Mononuclear cell (primary cell): ENCODE data around the gene TCERG1L. TPM values are rescaled to one million over a fixed set of nuclear protein-coding genes. Genes with fewer than 3 reads are reported as not detected.

ENCODE experiments used
- H3K27me3 ChIP-seq: 2 replicates; pipeline ENCODE4 v1.6.0; 2011; ENCODE audit warnings: low read length, control low read depth; ENCODE audit not compliant: insufficient read depth
- H3K4me1 ChIP-seq: 2 replicates; pipeline ENCODE4 v1.5.1; 2011; ENCODE audit warnings: mild to moderate bottlenecking, low read length, control low read depth; ENCODE audit not compliant: insufficient read depth
- H3K4me3 ChIP-seq: 2 replicates; pipeline ENCODE4 v1.5.1; 2011; ENCODE audit warnings: mild to moderate bottlenecking, low read length, moderate library complexity
- H3K9me3 ChIP-seq: 2 replicates; pipeline ENCODE4 v1.5.1; 2011; ENCODE audit warnings: low read depth, mild to moderate bottlenecking, control low read depth, low read length
- total RNA-seq: library from RNA; depleted of rRNA; stranded (reverse); fragments of >200 nt; gene quantifications from one replicate; pipeline ENCODE4 v1.2.3, GENCODE V29; 2012

TCERG1L gene
- total RNA-seq, 1 donor, result under 0.01 TPM

DNA sequence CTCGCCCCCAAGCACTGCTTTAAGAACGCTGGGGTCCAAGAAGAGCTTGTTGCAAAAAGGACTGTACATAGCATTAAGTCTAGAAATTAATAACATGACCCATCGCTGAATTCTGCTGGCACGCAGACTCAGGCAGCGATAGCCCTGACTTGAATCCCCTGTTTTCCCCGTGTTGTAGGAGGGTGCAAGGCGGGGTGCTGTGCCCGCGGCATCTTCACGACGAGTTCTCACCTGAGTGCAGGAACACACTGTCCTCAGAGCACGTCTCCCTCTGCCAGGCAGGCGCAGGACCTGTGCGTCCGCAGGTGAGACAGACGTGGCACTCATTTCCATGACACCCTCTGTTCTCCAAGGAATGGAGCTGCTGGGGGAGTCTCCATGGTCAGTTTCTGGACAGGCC is 243.2 kb downstream of the TCERG1L start:
- Histone ChIP-seq H3K4me3 (no peak overlapping the region), H3K9me3 (no peaks in the 10 kb centered on the region), H3K4me1 (no peaks in the 10 kb centered on the region), H3K27me3 (no peaks in the 10 kb centered on the region)

DNA sequence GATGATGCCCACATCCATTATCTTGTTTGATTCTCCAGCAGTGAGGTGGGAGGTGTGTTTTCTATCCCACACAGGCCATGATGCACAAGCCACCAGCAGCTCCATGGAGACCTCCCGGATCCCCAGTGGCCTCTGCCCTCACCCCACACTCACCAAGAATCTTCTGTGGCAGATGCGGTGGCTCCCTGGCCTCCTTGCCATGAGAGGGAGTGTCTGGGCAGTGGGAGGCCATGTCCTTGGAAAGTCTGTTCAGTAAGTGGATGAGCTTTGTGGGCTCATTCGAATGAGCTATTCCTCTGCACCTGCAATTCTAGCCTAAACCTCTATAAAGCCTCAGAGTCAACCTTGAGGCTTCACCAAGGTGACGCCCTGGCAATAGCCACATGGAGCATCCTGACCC is 243.8 kb downstream of the TCERG1L start:
- Histone ChIP-seq H3K4me3 (no peak overlapping the region), H3K27me3 (no peaks in the 10 kb centered on the region), H3K4me1 (no peaks in the 10 kb centered on the region), H3K9me3 (no peaks in the 10 kb centered on the region)

DNA sequence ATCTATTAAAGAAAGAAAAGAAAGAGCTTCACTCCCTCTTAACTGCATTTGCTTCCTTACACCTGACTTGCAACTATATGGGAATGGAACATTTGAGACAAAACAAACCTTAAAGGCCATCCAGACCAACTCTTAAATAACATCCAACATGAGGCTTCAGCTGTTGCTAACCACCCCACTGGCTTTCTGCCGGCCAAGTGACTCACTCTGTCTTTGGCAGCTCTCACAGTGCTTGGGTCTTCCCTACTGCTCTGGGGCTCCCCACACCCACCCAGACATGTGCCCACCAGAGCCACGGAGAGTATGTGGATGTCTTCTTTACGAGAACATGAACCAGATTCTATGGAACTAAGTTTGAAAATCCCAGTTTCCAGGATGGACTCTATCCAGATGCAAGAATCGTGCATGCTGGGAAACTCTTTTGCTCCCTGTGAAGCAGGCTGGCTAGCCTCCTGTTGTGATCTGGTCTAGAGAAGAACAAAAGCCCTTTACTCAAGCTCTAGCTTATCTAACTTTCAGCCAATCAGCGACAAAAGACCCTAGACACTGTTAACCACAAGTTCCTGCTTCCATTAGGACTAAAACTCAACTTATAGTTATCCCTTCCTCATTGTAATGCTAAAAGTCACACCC is 245.7 kb downstream of the TCERG1L start:
- Histone ChIP-seq H3K4me3 (no peak overlapping the region), H3K4me1 (no peaks in the 10 kb centered on the region), H3K9me3 (no peaks in the 10 kb centered on the region), H3K27me3 (no peaks in the 10 kb centered on the region)

DNA sequence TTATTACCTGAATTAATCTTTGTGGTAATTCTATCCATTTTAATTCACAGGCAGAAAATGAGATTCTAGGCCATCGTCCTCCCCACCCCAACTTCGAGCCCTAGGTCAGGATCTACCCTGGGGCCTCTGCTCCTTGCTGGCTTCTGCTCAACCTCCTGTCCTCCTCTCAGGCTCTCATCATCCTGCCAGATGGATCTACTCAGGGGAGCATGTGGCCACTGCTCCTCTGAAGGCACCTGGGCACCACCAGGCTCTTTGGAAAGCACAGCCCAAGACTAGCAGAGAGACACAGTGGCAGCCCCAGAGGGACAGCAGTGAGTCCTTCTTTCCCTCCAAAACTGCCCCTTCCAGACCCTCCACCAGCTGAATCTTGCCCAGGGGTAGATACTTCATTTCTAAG is 248.2 kb downstream of the TCERG1L start:
- Histone ChIP-seq H3K4me3 (no peak overlapping the region), H3K9me3 (no peaks in the 10 kb centered on the region), H3K4me1 (no peaks in the 10 kb centered on the region), H3K27me3 (no peaks in the 10 kb centered on the region)

DNA sequence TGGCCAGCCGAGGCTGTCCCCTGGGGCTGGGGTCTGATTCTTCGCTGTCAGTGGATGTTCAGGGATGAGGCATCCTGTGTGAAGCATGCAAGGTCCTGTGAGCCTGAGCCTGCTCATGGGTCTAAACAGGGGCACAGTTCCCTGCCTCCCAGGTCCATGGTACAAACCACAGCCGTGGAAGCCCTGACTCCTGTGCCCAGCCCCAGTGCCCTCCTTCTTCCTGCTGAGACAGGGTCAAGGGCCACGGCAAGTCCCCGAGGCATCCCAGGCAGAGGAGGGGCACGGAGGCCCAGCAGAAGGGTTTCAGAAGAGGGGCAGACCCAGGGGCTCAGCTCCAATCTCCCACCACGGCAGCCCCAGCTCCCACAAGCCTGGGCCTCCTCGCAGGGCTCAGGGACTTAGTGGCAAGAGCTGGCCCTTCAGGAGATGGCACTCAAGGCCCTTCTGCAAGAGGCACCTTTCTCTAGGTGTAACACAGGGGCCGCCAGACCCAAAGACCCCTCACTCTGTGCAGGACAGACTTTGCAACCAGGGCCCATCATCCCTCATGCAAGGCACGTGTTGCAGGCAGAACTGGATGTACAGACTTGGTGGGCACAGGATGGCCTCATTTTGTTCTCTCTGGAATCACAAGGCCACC is 248.8 kb downstream of the TCERG1L start:
- no peaks in the 10 kb centered on the region for H3K4me1 ChIP-seq
- H3K27me3 ChIP-seq, result no peaks in the 10 kb centered on the region
- no peak overlapping the region for H3K4me3 ChIP-seq
- no peaks in the 10 kb centered on the region for H3K9me3 ChIP-seq

DNA sequence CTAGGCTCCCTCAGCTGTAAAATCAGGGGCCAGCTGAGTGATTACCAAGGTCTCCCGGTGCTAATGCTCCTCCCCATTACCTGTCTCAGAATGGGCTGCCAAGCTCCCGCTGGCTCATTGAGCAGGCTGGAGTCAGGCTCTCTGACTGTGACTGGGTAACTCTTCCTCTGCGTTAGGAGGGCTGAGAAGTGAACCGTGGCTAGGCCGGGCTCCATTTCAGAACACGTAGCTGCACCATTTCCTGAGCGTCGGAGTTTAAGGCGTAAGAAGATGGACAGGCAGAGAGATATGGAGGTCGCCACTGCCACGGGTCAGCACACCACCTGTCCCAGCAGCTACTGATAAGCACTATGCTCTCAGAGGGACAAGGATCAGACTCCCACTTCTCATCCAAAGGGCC is 250.3 kb downstream of the TCERG1L start:
- no peak overlapping the region for H3K4me3 ChIP-seq
- H3K27me3 ChIP-seq, result no peaks in the 10 kb centered on the region
- H3K9me3 ChIP-seq, result no peaks in the 10 kb centered on the region
- no peaks in the 10 kb centered on the region for H3K4me1 ChIP-seq

DNA sequence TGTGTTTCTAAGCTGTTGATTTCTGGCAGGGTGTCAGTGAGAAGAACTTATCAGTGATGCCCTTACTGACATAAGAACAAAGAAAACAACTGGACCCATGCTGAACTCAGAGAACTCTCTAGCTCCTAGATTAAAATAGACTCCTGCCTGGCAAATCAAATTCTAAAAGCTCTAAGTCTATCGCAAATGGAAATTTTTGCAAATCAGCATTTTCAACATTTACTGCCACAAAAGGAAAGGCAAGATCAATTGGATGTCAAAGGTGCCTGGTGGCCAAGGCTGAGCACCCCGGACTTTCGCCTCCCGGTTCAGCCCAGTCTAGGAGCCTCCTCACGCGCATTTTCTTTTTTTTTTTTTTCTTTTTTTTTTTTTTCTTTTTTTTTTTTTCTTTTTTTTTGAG is 251.6 kb downstream of the TCERG1L start:
- no peaks in the 10 kb centered on the region for H3K27me3 ChIP-seq
- H3K4me3 ChIP-seq, result no peak overlapping the region
- no peaks in the 10 kb centered on the region for H3K4me1 ChIP-seq
- no peaks in the 10 kb centered on the region for H3K9me3 ChIP-seq

DNA sequence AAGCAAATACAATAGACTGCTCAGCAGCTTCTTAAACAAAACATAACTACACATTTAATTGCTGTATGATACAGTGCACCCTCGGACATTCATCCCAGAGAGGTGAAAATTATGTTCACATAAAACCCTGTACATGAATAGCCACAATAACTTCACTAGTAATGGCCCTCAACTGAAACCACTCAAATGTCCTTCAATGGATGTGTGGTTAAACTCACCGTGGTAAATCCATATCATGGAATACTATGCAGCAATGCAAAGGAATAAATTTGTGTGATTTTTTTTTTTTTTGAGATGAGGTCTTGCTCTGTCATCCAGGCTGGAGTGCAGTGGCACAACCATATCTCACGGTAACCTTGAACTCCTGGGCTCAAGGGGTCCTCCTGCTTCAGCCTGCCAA is 252.7 kb downstream of the TCERG1L start:
- Histone ChIP-seq H3K27me3 (no peaks in the 10 kb centered on the region), H3K9me3 (no peaks in the 10 kb centered on the region), H3K4me3 (no peak overlapping the region), H3K4me1 (no peaks in the 10 kb centered on the region)

DNA sequence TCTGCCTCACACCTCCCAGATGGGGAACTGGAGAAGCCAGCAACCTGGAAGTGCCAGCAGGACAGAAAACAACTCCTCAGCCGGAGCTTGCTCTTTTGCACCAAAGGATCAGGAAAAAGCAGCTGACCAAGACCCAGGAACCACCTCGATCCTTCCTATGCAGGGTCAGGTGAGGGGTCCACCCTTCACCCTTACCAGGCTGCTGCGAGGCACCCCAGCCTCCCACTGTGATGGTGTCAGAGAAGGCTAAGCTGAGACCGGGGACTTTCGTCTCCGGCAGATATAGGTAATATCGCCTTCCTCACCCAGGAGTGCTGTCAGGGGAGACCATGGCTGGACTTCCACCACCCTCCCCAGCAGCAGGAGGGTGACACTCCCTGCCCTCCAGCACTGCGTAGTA is 254.7 kb downstream of the TCERG1L start:
- no peaks in the 10 kb centered on the region for H3K9me3 ChIP-seq
- no peaks in the 10 kb centered on the region for H3K4me1 ChIP-seq
- no peaks in the 10 kb centered on the region for H3K27me3 ChIP-seq
- H3K4me3 ChIP-seq, result no peak overlapping the region

DNA sequence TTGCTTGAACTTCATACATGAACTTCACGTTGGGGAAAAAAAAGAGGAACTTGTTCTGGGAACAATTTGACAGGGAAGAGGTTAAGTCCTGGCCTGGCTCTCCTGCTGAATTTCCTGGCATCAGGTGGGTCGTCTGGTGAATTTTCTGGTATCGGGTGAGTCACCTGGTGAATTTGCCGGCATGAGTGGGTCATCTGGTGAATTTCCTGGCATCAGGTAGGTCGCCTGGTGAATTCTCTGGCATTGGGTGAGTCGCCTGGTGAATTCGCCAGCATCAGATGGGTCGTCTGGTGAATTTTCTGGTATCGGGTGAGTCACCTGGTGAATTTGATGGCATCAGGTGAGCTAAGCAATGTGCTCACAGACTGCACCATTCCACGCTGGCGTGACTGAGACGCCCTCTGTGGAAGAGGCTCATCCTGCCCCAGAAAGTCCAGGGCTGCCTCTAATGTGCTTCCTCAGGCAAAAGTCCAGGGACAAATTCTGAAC is 255.4 kb downstream of the TCERG1L start:
- Histone ChIP-seq H3K9me3 (no peaks in the 10 kb centered on the region), H3K27me3 (no peaks in the 10 kb centered on the region), H3K4me1 (no peaks in the 10 kb centered on the region), H3K4me3 (no peak overlapping the region)

DNA sequence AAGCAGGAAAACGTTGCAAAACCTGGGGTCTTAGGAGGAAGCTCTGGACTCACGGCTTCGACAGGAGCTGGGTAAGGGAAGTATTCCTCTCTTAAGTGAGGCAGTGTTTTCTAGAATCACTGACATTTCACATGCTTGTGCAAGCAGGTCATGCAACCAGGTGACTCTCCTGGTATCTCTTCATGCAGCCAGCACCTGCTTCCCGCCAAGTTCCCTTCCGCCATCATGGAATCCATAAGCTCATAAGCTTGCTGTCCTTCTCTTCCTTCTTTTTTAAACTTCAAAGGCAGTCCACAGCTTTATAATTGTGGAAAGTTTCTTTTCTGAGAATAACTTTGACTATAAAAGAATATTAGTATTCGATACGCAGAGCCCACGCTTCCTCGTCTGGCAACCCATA is 256.1 kb downstream of the TCERG1L start:
- Histone ChIP-seq H3K9me3 (no peaks in the 10 kb centered on the region), H3K4me3 (no peak overlapping the region), H3K4me1 (no peaks in the 10 kb centered on the region), H3K27me3 (no peaks in the 10 kb centered on the region)

DNA sequence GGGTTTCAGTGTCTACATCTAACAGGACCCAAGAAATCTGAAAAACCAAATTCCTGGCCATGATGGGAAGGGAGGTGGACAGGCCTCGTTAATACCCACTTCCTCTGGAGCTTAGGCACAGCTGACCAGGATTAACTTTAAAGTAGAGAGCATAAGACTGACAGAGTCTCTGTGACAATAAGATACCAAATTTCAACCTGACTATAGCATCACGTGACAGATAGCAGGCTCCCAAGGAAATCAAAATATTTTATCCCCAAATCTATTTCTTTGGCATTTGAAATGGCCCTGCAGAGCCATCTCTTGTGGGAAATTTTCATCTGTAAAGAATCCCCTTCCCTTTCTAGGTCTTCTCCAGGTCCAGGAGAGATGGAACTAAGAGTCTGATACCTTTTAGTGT is 258.3 kb downstream of the TCERG1L start:
- Histone ChIP-seq H3K4me1 (no peaks in the 10 kb centered on the region), H3K27me3 (no peaks in the 10 kb centered on the region), H3K9me3 (no peaks in the 10 kb centered on the region), H3K4me3 (no peak overlapping the region)

DNA sequence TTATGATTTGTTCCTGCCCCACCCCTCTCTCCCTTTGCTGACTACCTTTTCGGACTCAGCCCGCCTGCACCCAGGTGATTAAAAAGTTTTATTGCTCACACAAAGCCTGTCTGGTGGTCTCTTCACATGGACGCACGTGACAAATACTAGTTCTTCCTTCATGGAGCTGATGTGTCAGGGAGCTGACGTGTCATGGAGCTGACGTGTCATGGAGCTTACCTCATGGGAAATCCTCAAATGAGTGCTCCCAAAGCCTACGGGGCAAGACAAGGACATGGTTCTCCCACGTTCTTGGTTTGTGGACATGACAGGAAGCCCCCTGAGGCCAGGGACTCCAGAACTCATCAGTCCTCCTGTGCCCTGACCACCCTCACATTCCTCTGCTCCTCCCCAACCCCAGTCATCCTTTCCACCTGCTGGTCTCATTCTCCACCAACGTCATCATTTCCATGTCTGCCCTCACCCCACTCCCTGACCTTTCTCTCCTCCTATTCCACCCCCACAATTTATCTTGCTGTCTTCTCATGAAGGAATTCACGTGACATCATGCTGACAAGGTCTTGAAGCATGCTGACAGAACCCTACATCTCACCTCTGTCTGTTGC is 261.3 kb downstream of the TCERG1L start:
- H3K4me3 ChIP-seq, result no peak overlapping the region
- H3K9me3 ChIP-seq, result no peaks in the 10 kb centered on the region
- H3K4me1 ChIP-seq, result no peaks in the 10 kb centered on the region
- H3K27me3 ChIP-seq, result no peaks in the 10 kb centered on the region

DNA sequence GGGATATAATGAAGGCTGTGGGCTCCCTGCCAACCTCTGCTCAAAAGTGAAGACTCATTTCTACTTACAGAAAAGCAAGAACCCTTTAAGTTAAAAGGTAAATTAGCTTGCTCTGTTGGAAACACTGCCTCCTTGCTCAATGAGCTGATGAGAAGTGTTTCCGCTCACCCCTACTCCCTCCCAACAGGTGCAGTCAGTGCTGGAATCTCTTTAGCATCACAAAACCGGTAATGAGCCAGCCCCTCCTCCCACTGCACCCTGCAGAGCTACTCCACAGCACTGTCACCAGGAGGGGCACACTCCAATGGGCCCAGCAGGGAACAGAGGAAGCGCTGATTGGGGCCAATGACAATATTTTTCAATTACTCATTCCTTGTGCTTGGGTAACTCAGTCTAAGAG is 262.5 kb downstream of the TCERG1L start:
- Histone ChIP-seq H3K4me1 (no peaks in the 10 kb centered on the region), H3K4me3 (no peak overlapping the region), H3K9me3 (no peaks in the 10 kb centered on the region), H3K27me3 (no peaks in the 10 kb centered on the region)

DNA sequence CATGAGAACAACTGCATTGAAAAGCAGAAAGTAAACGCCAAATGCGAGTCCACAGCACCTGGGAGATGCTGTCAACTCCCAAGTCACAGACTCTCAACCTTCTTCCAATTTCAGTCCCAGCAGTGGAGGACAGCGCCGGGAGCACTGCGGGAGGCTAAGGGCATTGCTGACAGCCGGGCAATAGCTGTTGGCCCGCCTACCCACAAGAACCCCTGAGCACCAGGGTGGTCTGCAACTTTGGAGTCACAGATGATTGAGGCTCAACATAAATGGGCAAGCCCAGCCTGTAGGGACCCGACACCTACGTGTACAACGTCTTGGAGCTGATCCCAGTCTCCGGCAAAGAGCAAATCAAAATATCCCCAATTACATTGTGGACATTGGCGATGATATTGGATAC is 262.9 kb downstream of the TCERG1L start:
- Histone ChIP-seq H3K4me1 (no peaks in the 10 kb centered on the region), H3K4me3 (no peak overlapping the region), H3K9me3 (no peaks in the 10 kb centered on the region), H3K27me3 (no peaks in the 10 kb centered on the region)

DNA sequence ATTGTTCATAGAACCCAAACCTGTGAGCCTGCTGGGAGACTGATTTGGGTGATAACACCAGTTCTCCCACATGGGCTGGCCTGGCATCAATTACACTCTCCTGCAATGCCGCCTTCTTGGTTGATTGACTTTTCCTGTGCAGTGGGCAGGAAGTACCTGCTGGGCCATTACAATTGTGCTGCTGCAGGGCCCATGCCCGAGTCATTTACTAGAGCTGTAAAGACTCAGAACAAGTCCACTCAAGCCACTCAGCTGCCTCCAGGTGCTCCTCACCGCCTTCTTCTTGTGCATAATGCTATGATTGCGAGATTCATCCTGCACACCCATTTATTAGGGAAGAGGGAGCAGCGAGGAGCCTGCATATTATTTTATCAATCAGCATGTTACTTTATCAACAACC is 264.0 kb downstream of the TCERG1L start:
- Histone ChIP-seq H3K27me3 (no peaks in the 10 kb centered on the region), H3K4me1 (no peaks in the 10 kb centered on the region), H3K4me3 (no peak overlapping the region), H3K9me3 (no peaks in the 10 kb centered on the region)
